ENCODE measurements around the gene IL4I1. TPM values are rescaled to one million over a fixed set of nuclear protein-coding genes. Genes with fewer than 3 reads are reported as not detected.
A peak's percentile ranks its signal among the peaks of the same experiment; 100 is the strongest.

The IL4I1 gene
- total RNA-seq, 4 donors from 2014 or later: 0.56 to 0.91 (median 0.73) TPM

DNA sequence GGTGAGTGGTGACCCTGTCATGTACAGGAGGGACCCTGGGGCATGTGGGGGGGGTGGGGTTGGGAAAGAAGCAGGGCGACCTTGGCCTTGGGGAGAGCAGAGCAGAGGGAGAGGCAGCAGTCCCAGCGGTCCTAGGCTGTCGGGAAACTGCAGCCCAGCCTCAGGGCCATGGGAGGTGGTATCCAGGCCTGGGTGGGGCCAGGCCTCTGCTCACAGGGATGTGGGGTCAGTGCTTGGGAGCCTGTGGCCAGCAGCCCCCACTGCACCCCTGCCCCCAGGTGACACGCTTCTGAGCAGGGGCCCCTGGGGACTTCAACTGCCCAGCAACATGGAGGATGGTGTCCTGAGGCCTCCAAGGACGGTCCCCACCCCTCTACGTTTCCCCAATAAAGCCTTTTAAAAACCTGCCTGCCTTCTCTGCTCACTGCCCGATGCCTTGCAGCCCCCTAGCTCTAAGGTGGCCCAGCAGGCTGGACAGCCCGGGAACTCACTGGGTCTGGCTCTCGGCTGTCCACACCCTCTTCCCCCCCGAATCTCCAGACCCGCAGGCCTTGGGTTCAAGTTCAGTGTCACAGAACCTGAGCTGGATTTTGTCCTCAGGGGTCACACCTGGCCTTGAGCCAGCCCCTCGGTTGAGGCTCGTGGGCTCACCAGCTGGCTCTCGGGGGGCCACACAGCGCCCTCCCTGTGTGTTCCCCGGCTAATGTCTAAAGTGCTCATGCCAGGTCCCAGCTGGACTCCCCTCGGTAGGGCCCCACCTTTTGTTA, 36.2 kb downstream of the IL4I1 start:
- Histone ChIP-seq H3K36me3 (peaks cover 32 to 96% (median 60%) of the 10 kb centered on the region in 3 donors), H3K27ac (peak overlapping the region; percentile 33 to 79 (median 58)), H3K27me3 (no peaks in the 10 kb centered on the region), H3K4me3 (peak overlapping the region in 1 of 4 donors; percentile 15), H3K4me1 (peaks cover 3 to 35% (median 10%) of the 10 kb centered on the region in 3 donors), H3K9me3 (no peaks in the 10 kb centered on the region)
- intact Hi-C loops (cut with DNase I): no loop called here
- TF ChIP-seq CTCF (IDR thresholded peaks at IDR 0.05): no peak
- no peak for DNase-seq
- 65 to 69% methylated on average over 10 to 15 of the region's 17 CpGs for WGBS, 2 donors

GRCh38 chr19:49859682-49860335, 36.9 kb downstream of the IL4I1 start:
- Histone ChIP-seq H3K27ac (peak overlapping the region in 1 of 4 donors; percentile 21), H3K4me1 (peaks cover 3 to 29% (median 6%) of the 10 kb centered on the region in 3 donors), H3K36me3 (peaks cover 32 to 100% (median 60%) of the 10 kb centered on the region in 3 donors), H3K9me3 (no peaks in the 10 kb centered on the region), H3K4me3 (no peak overlapping the region), H3K27me3 (no peaks in the 10 kb centered on the region)
- TF ChIP-seq CTCF (IDR thresholded peaks at IDR 0.05): no peak
- TF ChIP-seq POLR2A (IDR thresholded peaks at IDR 0.05): no peak
- DNase-seq: no peak
- WGBS, 2 donors: 55 to 76% methylated on average over 2 to 13 of the region's 22 CpGs
- intact Hi-C loops (cut with DNase I): no loop called here

- no peak for DNase-seq
- H3K27ac ChIP-seq: peak overlapping the region in 1 of 4 donors; percentile 16
These were observed 38.4 kb downstream of the IL4I1 start for GRCh38 chr19:49858088-49858985.

GRCh38 chr19:49857838-49858087, 38.9 kb downstream of the IL4I1 start:
- no peak for DNase-seq
- peaks cover 32 to 87% (median 40%) of the 10 kb centered on the region in 3 donors for H3K36me3 ChIP-seq

More at GRCh38 chr19:49858088-49858985, 38.4 kb downstream of the IL4I1 start:
- no peak overlapping the region for H3K4me3 ChIP-seq
- H3K4me1 ChIP-seq: peaks cover 3 to 40% (median 15%) of the 10 kb centered on the region in 3 donors
- H3K9me3 ChIP-seq: no peaks in the 10 kb centered on the region
- WGBS, 2 donors: 73 to 90% methylated on average over 7 to 17 of the region's 37 CpGs
- TF ChIP-seq POLR2A (IDR thresholded peaks at IDR 0.05) (no peak), CTCF (IDR thresholded peaks at IDR 0.05) (no peak)
- intact Hi-C loops (cut with DNase I): no loop called here
- peaks cover 32 to 92% (median 45%) of the 10 kb centered on the region in 3 donors for H3K36me3 ChIP-seq
- H3K27me3 ChIP-seq: no peaks in the 10 kb centered on the region

More at GRCh38 chr19:49857838-49858087, 38.9 kb downstream of the IL4I1 start:
- Histone ChIP-seq H3K9me3 (no peaks in the 10 kb centered on the region), H3K4me1 (peaks cover 4 to 43% (median 17%) of the 10 kb centered on the region in 3 donors), H3K27me3 (no peaks in the 10 kb centered on the region), H3K4me3 (no peak overlapping the region), H3K27ac (peak overlapping the region in 1 of 4 donors; percentile 16)
- no peak for TF ChIP-seq CTCF (IDR thresholded peaks at IDR 0.05)
- TF ChIP-seq POLR2A (IDR thresholded peaks at IDR 0.05): no peak
- intact Hi-C loops (cut with DNase I): no loop called here
- WGBS, 2 donors: 67% methylated on average over 1 of the region's 5 CpGs; no CpG with 5 or more reads in 1 of the 2 donors

Data from esophagus squamous epithelium (tissue), 5 donors.